Adrenal gland (tissue), 5 donors: Measurements from ENCODE around the gene TBCEL.

ENCODE experiments used
- POLR2A ChIP-seq, 2 donors: fragments of 450-650 bp; IDR thresholded peaks; one replicate each; pipeline ENCODE4 v1.6.1; 2017; ENCODE audit warnings: antibody characterized with exemption in 2 of 2, mild to moderate bottlenecking in 2 of 2, moderate library complexity in 1 of 2
- TF ChIP-seq, protein P1 (sequence below), 6 experiments: fragments of 450-650 bp in 4 of 6; fragments of 200-600 bp in 2 of 6; sonication (generic) in 1 of 6; IDR thresholded peaks; 1 replicate in 5 of 6; 2 replicates in 1 of 6; pipeline versions ENCODE4 v1.5.1 to v1.8.0; 2016 to 2021; ENCODE audit warnings: antibody characterized with exemption in 6 of 6, mild to moderate bottlenecking in 2 of 6, moderate library complexity in 1 of 6
- donor health status: DM: no; HTN: no; CAD: no.

DNA sequence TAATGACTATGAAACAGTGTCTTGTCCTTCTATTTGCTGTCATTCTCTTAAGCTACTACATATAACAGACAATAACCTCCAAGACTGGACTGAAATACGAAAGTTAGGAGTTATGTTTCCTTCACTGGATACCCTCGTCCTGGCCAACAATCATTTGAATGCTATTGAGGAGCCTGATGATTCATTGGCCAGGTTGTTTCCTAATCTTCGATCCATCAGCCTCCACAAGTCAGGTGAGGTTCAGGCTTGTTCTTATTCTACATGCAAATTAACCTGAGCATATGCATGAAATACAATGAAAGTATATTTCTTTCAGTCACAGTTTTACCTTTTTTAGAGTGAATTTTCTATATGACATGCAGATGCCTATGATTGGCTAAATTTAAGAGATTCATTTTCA lies 31.2 kb downstream of the TBCEL start:
- TF ChIP-seq, protein P1, sequence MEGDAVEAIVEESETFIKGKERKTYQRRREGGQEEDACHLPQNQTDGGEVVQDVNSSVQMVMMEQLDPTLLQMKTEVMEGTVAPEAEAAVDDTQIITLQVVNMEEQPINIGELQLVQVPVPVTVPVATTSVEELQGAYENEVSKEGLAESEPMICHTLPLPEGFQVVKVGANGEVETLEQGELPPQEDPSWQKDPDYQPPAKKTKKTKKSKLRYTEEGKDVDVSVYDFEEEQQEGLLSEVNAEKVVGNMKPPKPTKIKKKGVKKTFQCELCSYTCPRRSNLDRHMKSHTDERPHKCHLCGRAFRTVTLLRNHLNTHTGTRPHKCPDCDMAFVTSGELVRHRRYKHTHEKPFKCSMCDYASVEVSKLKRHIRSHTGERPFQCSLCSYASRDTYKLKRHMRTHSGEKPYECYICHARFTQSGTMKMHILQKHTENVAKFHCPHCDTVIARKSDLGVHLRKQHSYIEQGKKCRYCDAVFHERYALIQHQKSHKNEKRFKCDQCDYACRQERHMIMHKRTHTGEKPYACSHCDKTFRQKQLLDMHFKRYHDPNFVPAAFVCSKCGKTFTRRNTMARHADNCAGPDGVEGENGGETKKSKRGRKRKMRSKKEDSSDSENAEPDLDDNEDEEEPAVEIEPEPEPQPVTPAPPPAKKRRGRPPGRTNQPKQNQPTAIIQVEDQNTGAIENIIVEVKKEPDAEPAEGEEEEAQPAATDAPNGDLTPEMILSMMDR (IDR thresholded peaks at IDR 0.05), result no peak
- TF ChIP-seq POLR2A (IDR thresholded peaks at IDR 0.05), result no peak
